ENCODE data around the gene ZNF598.

Gene ZNF598

DNA sequence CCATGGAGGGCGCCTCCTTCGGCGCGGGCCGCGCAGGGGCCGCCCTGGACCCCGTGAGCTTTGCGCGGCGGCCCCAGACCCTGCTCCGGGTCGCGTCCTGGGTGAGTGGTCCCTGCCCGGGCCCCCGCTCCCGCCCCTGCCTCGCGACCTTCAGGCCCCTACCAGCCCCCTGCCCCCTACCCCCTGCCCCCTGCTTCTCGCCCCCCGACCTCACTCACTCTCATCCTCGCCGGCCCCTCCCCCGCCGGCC, 19.6 kb downstream of the ZNF598 start:
- DNase-seq, result no peak

DNA sequence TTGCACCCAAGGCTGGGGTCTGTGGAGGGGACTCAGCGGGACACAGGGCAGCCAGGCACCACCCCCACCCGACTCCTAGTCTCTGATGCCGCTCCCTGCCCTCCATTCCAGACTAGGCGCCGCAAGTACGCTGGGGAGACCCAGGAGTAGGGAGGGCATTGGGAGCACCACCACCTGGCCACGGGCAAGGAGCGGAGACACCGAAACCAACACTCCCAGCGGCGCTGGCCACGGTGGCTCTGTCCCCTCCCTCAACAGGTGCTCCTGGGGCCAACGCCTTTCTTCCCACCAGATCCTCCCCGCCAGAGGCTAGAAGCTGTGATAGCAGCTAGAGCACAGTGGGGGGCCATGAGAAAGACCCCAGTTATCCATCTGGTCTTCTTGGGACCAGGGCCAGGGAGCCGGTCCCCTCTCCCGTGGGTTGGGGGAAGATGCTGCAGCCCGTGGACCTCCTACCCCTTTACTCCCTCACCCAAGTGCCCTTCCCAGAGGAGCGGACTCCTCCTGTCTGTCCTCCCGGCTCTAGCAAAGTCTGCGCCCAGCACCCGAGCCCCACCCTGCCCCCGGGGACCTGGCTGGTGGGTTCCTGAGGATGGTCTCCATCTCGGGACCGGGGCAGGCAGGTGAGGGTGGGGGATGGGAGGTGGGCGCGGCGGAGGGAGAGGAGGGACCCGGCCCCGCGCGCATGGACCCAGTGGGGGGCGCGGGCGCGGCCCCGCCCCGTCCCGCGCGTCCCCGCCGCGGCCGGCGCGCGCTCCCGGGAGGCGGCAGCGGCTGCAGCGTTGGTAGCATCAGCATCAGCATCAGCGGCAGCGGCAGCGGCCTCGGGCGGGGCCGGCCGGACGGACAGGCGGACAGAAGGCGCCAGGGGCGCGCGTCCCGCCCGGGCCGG, 20.2 kb downstream of the ZNF598 start, which contains the start of gene SYNGR3:
SYNGR3 (plus strand) TSS at position 762 of the 892 bp plus-strand sequence. CDS start 133 bp downstream, outside the sequence.
- no peak for DNase-seq

DNA sequence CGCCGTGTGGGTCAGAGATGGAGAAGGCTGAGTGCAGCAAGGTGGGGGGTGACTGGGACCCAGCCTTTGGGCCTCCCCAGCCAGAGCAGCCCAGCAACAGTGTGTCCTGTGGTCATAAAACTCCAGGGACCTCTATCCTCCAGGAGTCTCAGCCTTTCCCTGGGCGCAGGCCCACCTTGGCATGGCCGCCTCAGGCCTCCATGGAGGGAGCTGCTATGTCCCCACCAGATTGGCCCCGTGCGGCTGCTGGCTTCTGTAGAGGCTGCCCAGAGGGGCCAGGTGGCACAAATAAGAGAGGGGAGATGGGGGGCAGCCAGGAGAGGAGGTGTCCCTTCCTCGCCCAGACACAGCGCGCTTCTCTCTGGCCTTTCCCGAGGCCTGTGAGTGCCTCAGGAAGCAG, 22.4 kb downstream of the ZNF598 start:
- DNase-seq, result no peak

DNA sequence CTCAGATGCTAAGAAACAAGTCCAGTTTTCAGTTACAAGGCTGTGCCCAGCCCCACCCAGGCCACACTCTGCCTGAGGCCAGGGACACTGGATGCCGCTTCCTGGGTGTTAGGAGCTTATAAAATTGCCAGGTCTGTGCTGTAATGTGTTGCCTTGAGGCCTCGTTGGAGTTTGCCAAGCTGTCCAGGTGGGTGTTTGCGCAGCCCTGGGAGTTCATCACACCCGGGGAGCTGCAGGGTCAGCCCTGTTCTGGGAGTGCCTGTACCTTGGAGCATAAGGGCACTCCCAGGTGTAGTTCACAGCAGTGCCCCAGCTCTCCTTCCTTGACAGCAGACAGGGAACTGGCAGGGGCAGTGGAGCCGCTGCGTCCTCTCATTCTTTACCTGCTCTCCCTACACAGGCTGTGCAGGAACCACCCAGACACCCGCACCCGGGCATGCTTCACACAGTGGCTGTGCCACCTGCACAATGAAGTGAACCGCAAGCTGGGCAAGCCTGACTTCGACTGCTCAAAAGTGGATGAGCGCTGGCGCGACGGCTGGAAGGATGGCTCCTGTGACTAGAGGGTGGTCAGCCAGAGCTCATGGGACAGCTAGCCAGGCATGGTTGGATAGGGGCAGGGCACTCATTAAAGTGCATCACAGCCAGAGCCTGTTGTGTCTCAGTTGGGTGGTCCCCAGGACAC, 24.0 kb downstream of the ZNF598 start:
- DNase-seq, result no peak

DNA sequence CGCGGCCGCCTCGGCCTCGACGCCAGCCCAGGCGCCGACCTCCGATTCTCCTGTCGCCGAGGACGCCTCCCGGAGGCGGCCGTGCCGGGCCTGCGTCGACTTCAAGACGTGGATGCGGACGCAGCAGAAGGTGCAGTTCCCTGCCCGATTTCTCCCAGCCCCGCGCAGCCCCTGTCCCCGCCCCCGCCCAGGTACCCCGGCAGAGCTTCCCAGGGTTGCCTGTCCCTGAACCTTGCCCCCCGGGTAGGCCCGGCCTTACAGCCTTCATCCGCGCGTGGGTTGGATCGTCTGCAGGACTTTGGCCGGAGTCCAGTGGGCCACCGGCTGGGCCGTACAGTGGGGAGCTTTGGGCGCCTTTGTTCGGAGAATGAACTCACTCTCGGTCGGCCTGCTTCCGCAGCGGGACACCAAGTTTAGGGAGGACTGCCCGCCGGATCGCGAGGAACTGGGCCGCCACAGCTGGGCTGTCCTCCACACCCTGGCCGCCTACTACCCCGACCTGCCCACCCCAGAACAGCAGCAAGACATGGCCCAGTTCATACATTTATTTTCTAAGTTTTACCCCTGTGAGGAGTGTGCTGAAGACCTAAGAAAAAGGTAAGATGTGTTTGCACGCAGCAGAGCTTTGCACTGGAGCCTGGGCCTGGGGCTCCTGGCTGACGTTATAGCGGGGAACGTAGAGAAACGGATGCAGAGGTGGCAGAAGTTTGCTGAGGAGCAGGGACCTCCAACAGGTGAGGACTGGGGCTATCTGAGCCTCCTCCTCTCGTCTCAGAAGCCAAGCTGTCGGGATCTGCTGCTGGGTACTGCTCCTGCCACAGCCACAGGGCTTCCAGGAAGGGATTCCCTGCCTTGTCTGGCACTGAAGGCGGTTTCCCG, 25.0 kb downstream of the ZNF598 start:
- DNase-seq, result no peak

DNA sequence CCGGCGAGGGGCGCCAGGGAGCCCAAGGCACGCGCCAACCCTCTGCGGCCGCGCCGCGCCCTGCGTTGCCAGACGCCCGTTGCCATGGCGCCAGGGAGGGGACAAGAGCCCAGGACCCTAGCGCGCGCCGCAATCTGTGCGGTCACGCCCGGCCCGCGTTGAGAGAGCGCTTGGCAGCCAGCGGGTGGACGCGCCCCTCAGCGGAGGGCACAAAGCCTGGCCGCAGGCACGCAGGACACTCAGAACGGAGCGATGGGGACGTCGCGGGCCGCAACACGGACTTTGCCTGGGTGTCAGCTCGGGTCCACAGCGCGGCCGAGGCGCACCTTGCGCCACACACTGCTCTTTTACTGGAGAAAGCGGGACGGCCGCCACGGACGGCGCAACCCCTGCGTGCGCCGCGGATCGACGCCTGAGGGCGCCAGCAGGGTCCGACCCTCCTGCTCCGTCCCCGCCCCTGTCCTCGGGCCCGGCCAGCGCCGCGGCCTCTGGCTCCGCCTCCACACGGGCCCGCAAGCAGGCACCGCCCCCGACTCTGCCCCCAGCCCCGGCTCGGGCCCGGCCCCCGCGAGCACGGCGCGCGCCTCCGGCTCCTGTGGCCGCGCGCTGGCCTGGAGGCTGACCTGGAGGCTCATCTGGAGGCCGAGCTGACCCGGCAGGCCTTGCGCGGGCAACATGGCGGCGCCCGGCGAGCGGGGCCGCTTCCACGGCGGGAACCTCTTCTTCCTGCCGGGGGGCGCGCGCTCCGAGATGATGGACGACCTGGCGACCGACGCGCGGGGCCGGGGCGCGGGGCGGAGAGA, 25.9 kb downstream of the ZNF598 start, which contains the start of gene GFER:
GFER (plus strand) TSS at position 650 of the 803 bp plus-strand sequence; CDS start at position 676, 26 bp downstream.
- DNase-seq, result peak; percentile 83 to 87

DNA sequence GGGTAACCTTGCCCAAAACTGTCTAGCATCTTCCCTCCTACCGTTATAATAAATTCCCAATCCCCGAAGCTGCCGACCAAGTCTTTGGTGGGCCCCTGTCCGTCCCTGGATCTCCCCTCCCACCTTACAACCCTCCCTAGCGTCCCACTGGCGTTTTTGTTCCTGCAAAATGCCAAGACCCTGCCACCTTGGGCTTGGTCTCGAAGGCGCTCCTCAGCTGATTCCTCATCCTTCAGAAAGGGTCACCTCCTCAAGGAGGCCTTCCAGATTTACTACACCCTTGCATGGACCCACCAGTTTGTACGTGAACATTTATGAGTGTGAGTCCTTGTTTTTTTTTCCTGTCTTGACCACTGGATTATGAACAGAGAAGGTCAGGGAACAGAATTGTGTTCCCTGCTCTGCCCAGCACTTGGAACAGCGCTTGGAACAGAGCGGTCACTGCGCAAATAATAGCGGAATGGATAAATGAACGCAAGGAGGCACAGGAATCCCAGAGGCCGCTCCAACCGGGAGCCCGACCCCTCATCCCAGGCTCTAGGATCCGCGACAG, 26.6 kb downstream of the ZNF598 start:
- DNase-seq, result no peak

DNA sequence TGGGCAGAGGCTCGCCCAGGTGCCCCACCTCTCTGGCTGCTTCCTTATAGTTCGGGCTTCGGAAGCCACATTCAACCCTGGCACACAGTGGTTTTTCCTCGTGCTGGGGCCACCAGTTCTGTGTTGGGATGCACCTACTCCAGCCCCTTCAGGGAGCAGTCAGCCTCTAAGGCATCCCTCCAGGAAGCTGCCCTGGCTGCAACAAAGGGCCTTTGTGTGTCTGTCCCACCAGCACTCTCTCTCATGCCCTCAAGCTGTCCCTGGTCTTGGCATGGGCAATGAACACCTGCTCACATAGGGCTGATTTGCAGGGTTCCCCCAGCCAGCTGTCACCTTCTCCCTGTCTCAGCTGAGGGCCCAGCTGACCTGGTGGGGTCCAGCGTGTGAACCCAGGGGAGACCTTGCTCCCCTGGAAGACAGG, 27.6 kb downstream of the ZNF598 start:
- DNase-seq, result no peak

DNA sequence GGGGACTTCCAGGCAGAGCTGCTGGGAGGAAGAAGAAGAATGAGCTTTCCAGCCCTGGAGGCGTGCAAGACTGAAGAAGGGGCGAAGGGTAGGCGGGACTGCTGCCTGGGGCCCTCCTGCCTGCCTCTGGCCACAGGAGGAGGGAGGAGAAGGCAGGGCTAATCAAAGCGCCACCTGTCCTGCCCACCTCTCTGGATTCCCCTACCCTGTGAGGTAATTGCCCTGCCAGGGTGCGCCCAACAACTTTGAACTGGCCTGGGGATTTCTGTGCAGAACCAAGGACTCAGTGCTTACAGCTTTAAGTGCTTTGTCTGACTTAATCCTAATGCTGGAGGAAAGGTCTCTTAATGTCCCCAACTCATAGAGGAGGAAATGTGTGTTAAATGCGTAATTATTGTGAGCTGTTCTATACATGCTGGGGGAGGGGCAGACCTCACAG, 28.2 kb downstream of the ZNF598 start, which contains the start of gene NOXO1:
NOXO1 (minus strand) TSS at position 72 of the 439 bp plus-strand sequence. CDS start 290 bp downstream, outside the sequence.
- no peak for DNase-seq

DNA sequence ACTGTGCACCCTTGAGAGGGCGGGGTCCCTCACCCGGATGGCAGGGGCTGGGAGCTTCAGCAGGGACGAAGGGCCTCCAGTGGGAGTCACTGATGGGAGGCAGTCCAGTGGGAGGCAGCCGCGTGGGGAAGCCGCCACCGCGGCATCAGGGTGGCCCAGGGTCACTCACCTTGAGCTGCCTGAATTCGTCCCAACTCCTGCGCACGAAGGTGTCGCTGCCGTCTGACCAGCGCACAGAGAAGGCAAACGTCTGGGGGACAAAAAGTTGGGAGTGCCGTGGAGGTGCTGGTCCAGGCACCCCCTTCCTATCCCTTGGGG, 28.9 kb downstream of the ZNF598 start:
- DNase-seq, result no peak

DNA sequence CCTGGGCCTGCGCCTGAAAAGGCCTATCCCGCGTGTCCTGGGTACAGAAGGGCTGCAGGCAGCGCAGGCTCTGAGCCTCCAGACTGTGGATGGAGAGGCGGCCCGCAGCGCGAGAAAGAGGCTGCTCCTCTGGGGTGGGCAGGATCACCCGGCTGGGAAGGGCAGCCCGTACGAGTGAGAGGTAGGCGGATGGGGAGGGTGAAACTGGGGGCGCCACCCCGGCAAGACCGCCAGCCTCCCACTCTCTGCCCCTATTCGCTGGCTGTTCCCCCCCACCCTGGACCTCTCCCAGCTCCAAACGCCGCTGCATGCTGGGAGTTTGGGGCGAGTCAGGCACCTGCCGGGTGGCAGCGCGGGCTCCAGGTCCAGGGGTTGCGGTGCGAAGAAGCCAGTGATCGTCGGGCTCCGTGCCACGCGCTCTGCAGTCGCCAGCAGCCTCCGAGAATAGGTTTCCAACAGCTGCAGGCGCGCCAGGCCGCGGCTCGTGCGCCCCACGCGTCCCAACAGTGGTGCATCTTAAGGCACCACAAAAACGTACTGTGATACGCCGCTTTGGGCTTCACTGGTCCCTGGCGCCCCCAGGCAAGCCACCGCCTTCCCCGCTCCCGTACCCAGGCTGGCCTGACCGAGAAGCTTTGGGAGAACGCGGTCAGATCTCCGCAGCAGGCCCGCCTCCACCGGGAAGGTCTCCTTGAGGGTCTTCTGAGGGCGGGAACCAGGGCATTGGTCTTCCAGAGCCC, 29.4 kb downstream of the ZNF598 start:
- DNase-seq, result no peak

DNA sequence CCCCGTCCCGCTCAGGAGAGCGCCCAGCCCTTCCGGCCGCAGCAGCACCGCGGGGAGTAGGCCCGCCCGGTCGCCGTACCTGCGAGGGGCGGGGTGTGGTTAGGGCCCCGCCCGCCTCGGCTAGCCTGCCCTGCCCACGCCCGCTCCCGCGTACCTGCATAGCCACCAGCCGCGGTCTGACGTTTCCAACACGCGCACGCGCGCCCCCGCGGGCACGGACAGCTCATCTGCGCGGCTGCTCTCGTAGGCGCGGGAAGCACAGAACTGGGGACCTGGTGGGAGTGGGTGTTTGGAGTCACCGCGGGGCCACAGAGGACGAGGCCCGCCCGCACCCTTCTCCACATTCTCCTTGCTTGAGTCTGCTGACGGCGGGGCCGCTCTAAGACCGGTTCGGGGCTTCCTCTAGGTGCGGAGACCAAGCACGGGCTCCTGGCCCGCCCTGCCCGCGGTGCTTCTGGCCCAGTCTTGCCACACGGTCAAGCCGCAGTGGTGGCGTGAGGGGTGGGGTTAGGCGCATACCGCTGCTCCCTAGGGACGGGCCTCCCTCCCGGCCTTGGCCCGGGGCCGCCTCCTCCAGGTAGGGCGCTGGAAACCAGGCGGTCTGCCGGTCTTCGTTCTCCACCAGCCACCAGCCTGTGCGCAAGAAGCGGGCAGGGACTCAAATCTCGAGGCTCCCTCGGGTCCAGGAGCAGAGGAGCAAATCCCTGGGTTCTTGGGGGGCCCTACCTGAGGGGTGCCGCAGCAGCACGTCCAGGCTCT, 30.2 kb downstream of the ZNF598 start:
- peak; percentile 42 to 43 for DNase-seq

DNA sequence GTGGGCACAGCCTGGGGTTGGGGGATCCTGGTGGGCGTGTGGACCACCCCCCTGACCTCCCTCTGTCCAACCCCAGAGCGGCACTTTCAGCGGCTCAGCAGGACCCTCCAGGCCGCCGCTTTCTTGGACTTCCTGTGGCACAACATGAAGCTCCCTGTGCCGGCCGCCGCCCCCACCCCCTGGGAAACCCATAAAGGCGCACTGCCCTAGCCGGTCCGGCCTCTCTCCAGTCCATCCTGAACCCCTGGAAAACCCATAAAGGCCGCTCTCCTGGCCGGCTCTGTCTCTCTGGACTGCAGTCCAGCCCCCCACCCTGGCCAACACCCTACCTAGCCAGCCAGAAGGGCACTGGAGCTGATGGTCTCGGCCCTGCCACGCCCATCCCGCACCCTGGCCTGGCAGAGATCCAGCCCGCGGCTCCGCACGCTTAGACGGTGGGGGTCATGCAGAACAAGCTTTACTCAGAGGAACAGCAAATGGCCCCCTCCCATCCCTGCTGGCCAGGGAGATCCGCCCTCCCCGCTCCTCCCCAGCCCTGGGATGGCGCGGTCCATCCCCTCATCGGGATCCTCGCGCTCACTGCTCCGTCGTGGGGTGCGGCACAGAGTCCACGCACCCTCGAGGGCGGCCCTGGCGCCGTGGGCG, 31.0 kb downstream of the ZNF598 start:
- DNase-seq, result no peak

DNA sequence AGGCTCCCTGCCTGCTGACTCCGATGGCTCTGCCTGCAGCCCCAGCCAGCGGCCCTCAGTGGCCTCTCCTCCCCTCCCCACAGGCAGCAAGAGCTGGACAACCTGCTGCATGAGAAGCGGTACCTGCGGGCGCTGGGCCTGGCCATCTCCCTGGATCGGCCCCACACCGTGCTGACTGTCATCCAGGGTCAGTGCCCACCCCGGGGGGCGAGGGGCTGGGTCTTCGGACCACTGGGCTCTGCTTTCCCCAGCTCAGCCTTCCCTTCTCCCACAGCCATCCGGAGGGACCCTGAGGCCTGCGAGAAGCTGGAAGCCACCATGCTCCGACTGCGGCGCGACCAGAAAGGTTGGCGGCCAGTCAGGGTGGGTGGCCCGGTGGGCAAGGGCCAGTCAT, 31.7 kb downstream of the ZNF598 start:
- no peak for DNase-seq

DNA sequence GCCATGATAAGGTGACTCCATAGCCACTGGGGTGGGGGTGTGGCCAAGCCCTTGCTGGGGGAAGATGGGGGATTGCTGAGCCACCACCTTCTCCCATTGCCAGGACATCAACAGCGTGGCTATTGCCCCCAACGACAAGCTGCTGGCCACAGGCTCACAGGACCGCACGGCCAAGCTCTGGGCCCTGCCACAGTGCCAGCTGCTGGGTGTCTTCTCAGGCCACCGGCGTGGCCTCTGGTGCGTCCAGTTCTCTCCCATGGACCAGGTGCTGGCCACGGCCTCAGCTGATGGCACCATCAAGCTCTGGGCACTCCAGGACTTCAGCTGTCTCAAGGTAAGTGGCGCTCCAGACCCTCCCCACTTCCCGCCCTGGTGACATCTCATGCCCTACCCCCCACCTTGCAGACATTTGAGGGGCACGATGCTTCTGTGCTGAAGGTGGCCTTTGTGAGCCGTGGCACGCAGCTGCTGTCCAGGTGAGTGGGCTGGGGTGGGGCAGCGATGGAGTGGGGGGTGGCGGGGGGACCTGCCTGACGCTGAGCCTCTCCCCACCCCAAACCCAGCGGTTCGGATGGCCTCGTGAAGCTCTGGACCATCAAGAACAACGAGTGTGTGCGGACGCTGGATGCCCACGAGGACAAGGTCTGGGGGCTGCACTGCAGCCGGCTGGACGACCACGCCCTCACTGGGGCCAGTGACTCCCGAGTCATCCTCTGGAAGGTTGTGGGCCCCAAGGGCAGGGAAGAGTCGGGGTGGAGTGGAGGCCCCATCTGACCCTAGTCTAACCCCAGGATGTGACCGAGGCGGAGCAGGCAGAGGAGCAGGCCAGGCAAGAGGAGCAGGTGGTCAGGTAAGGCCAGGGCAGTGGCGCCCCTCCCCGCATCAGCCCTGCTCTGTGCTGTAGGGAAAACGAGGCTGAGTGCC, 32.4 kb downstream of the ZNF598 start:
- no peak for DNase-seq

DNA sequence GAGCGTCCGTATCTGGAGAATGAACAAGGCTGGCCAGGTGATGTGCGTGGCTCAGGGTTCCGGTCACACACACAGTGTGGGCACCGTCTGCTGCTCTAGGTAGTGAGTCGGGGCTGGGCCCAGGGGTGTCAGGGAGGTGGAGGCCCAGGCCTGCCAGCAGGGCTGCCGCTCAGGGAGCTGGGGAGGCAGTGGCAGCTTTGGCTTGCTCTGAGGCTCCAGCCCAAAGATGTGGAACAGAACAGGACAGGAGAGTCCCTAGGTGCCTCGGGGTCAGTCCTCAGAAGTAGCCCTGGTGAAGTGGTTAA, 33.5 kb downstream of the ZNF598 start:
- no peak for DNase-seq

DNA sequence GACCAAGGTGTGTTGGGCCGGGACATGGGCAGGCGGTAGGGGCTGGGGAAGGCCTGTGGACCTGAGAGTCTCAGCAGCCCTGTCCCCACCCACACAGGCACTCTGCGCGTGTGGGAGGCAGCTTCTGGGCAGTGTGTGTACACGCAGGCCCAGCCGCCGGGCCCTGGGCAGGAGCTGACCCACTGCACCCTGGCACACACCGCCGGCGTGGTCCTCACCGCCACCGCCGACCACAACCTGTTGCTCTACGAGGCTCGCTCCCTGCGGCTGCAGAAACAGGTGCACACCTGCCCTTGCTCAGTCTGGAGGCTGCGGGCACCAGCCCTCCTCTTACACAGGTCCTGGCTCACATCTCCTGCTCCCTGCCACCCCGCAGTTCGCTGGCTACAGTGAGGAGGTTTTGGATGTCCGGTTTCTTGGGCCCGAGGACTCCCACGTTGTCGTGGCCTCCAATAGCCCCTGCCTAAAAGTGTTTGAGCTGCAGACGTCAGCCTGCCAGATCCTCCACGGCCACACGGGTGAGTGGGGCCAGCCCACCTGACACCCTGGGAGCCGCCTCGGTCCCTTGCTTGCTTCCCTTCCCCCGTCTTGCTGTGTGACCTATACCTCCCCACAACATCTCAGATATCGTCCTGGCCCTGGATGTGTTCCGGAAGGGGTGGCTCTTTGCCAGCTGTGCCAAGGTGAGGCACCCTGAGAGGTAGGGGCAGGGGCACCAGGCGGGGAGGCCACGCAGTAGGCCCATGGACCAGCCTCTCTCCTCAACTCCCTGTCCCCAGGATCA, 34.0 kb downstream of the ZNF598 start:
- DNase-seq, result no peak
